BJ (cell line): Measurements from ENCODE around the gene LCE1F. TPM values are rescaled to one million over a fixed set of nuclear protein-coding genes. Genes with fewer than 3 reads are reported as not detected.

Experiments used
- CTCF ChIA-PET: fragments of 350-600 bp; formaldehyde crosslinking; extraction: SDS; loops from one replicate; lab custom pipeline; 2021; ENCODE audit warnings: antibody characterized with exemption, inconsistent platforms; lab: Yijun Ruan, JAX
- POLR2A ChIA-PET: fragments of 300-600 bp; sonication (Branson Sonifier 250); formaldehyde crosslinking; extraction: SDS; loops from one replicate; lab custom pipeline; 2021; ENCODE audit warnings: antibody characterized with exemption; lab: Charles Lee
- DNase-seq: peaks from one replicate; pipeline ENCODE4 v3.0.0-alpha.2; 2011; ENCODE audit warnings: low read depth
- H3K27me3 ChIP-seq: 2 replicates; pipeline ENCODE4 v1.6.0; 2011; ENCODE audit warnings: low read length; ENCODE audit not compliant: control insufficient read depth, insufficient read depth
- H3K36me3 ChIP-seq: 2 replicates; pipeline ENCODE4 v1.5.1; 2011; ENCODE audit warnings: low read length; ENCODE audit not compliant: control insufficient read depth, insufficient read depth
- H3K4me3 ChIP-seq: 2 replicates; pipeline ENCODE4 v1.5.1; 2011; ENCODE audit warnings: low read depth, mild to moderate bottlenecking, control low read depth, low read length
- polyA plus RNA-seq: library from polyadenylated mRNA; depleted of rRNA; stranded (reverse); fragments of >200 nt; gene quantifications from 2 replicates; pipeline ENCODE4 v1.2.3, GENCODE V29; 2011; rRNA removed
- TF ChIP-seq, protein P1 (sequence below): IDR thresholded peaks from 2 replicates; pipeline ENCODE4 v1.5.1; 2011; ENCODE audit warnings: low read depth, mild to moderate bottlenecking, control low read depth, inconsistent platforms, low read length, moderate library complexity; ENCODE audit not compliant: insufficient read depth

LCE1F gene
- polyA plus RNA-seq, 1 experiment, result not detected

GRCh38 chr1:152811671-152812070 is 36.7 kb downstream of the LCE1F start, which contains the start of gene LCE1B:
TSS of gene LCE1B (plus strand) at chr1:152811971. CDS start at chr1:152812447, 476 bp downstream.
- no peak for DNase-seq
- H3K4me3 ChIP-seq, result no peak within 1 kb of the TSS
- POLR2A ChIA-PET, result no interaction called here
- H3K27me3 ChIP-seq, result no peaks in the 10 kb centered on the region
- CTCF ChIA-PET, result no interaction called here
- TF ChIP-seq, protein P1, sequence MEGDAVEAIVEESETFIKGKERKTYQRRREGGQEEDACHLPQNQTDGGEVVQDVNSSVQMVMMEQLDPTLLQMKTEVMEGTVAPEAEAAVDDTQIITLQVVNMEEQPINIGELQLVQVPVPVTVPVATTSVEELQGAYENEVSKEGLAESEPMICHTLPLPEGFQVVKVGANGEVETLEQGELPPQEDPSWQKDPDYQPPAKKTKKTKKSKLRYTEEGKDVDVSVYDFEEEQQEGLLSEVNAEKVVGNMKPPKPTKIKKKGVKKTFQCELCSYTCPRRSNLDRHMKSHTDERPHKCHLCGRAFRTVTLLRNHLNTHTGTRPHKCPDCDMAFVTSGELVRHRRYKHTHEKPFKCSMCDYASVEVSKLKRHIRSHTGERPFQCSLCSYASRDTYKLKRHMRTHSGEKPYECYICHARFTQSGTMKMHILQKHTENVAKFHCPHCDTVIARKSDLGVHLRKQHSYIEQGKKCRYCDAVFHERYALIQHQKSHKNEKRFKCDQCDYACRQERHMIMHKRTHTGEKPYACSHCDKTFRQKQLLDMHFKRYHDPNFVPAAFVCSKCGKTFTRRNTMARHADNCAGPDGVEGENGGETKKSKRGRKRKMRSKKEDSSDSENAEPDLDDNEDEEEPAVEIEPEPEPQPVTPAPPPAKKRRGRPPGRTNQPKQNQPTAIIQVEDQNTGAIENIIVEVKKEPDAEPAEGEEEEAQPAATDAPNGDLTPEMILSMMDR, result no peak
- no peaks in the 10 kb centered on the region for H3K36me3 ChIP-seq

DNA sequence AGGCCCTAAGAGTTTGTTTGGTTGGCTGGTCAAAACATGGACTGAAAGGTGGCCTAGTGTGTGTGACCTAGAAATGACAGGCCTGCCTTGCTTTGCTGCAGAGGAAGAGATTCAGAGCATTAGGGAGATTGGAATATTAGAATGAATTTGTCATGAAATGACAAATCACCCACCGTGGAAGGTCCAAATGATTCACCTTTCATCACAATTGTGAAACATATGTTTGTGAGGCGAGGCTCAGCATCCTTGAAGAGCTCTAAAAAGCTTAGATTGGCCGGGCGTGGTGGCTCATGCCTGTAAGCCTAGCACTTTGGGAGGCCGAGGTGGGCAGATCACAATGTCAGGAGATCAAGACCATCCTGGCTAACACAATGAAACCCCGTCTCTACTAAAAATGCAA is 42.4 kb downstream of the LCE1F start:
- DNase-seq, result no peak
- Histone ChIP-seq H3K4me3 (no peak overlapping the region), H3K36me3 (no peaks in the 10 kb centered on the region), H3K27me3 (no peaks in the 10 kb centered on the region)
- ChIA-PET POLR2A (no interaction called here), CTCF (interaction anchor here (1.5 kb wide), 1 partner anchor 53 kb away, joined by 4 read pairs; no protein-coding TSS in a partner anchor)
- TF ChIP-seq, protein P1, result no peak

GRCh38 chr1:152823294-152823693 is 48.4 kb downstream of the LCE1F start:
- CTCF ChIA-PET, result no interaction called here
- DNase-seq, result no peak
- POLR2A ChIA-PET, result no interaction called here
- no peaks in the 10 kb centered on the region for H3K27me3 ChIP-seq
- TF ChIP-seq, protein P1, result no peak
- H3K4me3 ChIP-seq, result no peak overlapping the region
- H3K36me3 ChIP-seq, result no peaks in the 10 kb centered on the region

- TF ChIP-seq, protein P1, result no peak
- no peak overlapping the region for H3K4me3 ChIP-seq
- no peaks in the 10 kb centered on the region for H3K36me3 ChIP-seq
- no peak for DNase-seq
- POLR2A ChIA-PET, result no interaction called here
- CTCF ChIA-PET, result interaction anchor here (1.6 kb wide), 1 partner anchor 45 kb away, joined by 4 read pairs; no protein-coding TSS in a partner anchor
- no peaks in the 10 kb centered on the region for H3K27me3 ChIP-seq
These were observed 50.0 kb downstream of the LCE1F start for GRCh38 chr1:152824964-152825363.

Other genes with a start within 250 kb of the LCE1F start
- gene LCE3E, start 208.4 kb upstream of the LCE1F start, polyA plus RNA-seq, result not detected in 2 replicates
- not detected in 2 replicates for gene LCE3D, start 194.6 kb upstream of the LCE1F start, polyA plus RNA-seq
- not detected in 2 replicates for gene LCE3C, start 174.9 kb upstream of the LCE1F start, polyA plus RNA-seq
- gene LCE3B, start 161.3 kb upstream of the LCE1F start, polyA plus RNA-seq, result not detected in 2 replicates
- not detected in 2 replicates for gene LCE3A, start 152.0 kb upstream of the LCE1F start, polyA plus RNA-seq
- not detected in 2 replicates for gene LCE2D, start 111.8 kb upstream of the LCE1F start, polyA plus RNA-seq
- gene LCE2C, start 99.9 kb upstream of the LCE1F start, polyA plus RNA-seq, result not detected in 2 replicates
- not detected in 2 replicates for gene LCE2B, start 89.0 kb upstream of the LCE1F start, polyA plus RNA-seq
- gene LCE2A, start 76.8 kb upstream of the LCE1F start, polyA plus RNA-seq, result not detected in 2 replicates
- gene LCE4A, start 67.0 kb upstream of the LCE1F start, polyA plus RNA-seq, result not detected in 2 replicates
- gene KPRP, start 17.1 kb upstream of the LCE1F start, polyA plus RNA-seq, result not detected in 2 replicates
- gene LCE1E, start 11.1 kb downstream of the LCE1F start, polyA plus RNA-seq, result not detected in 2 replicates
- not detected in 2 replicates for gene LCE1D, start 21.6 kb downstream of the LCE1F start, polyA plus RNA-seq
- not detected in 2 replicates for gene LCE1C, start 31.5 kb downstream of the LCE1F start, polyA plus RNA-seq
- gene LCE1B, start 36.8 kb downstream of the LCE1F start, polyA plus RNA-seq, result not detected in 2 replicates
- not detected in 2 replicates for gene LCE1A, start 52.3 kb downstream of the LCE1F start, polyA plus RNA-seq
- not detected in 2 replicates for gene LCE6A, start 67.7 kb downstream of the LCE1F start, polyA plus RNA-seq
- gene LCE7A, start 84.9 kb downstream of the LCE1F start, polyA plus RNA-seq, result not detected in 2 replicates
- gene SMCP, start 103.2 kb downstream of the LCE1F start, polyA plus RNA-seq, result not detected in 2 replicates
- gene IVL, start 133.4 kb downstream of the LCE1F start, polyA plus RNA-seq, result 0.05 TPM in 1 of 2 replicates, not detected in the other
- not detected in 2 replicates for gene SPRR5, start 172.1 kb downstream of the LCE1F start, polyA plus RNA-seq
- gene SPRR4, start 195.5 kb downstream of the LCE1F start, polyA plus RNA-seq, result not detected in 2 replicates
- not detected in 2 replicates for gene SPRR1A, start 208.9 kb downstream of the LCE1F start, polyA plus RNA-seq
- not detected in 2 replicates for gene SPRR3, start 226.6 kb downstream of the LCE1F start, polyA plus RNA-seq